NB4 (cell line): ENCODE data around the gene GPRC5A.

Experiments used
- MYC ChIP-seq: IDR thresholded peaks from 2 replicates; pipeline ENCODE4 v1.6.1; 2011; ENCODE audit warnings: low read depth, low read length
- POLR2A ChIP-seq: IDR thresholded peaks from 2 replicates; pipeline ENCODE4 v1.6.1; 2011; ENCODE audit warnings: mild to moderate bottlenecking; ENCODE audit not compliant: insufficient read length; ENCODE audit errors: extremely low read depth
- TF ChIP-seq, protein P1 (sequence below): IDR thresholded peaks from one replicate; pipeline ENCODE4 v1.5.1; 2012; ENCODE audit warnings: low read depth, low read length

DNA sequence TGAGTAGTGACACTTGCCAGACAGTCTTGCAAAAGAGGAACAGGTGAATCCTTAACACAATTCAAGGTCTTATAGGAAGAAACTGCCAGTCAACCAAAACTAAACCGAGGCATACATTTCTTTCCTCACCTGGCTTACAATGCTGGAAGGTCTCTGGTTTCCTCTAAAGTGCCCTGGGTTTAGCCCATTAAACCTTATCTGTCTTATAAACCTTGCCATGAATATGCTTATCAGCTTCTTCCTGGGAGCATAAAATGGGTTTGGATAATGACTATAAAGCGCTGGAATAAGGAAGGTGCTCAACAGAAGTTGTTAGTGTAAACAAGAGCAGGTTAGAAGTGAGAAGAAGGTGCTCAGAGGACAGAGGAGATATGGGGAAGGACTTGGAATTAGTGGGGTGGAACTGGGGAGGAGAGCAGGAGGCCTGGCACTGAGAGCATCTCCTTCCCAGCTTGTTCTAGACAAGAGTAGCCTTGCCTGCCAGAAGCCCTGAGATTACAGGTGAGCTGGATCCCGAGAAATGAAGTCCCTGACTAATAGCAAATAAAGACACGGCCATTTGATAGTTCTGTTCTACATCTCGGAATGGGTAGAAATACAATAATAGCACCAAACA is 14.1 kb upstream of the GPRC5A start:
- TF ChIP-seq POLR2A (no peak), MYC (no peak)
- TF ChIP-seq, protein P1, sequence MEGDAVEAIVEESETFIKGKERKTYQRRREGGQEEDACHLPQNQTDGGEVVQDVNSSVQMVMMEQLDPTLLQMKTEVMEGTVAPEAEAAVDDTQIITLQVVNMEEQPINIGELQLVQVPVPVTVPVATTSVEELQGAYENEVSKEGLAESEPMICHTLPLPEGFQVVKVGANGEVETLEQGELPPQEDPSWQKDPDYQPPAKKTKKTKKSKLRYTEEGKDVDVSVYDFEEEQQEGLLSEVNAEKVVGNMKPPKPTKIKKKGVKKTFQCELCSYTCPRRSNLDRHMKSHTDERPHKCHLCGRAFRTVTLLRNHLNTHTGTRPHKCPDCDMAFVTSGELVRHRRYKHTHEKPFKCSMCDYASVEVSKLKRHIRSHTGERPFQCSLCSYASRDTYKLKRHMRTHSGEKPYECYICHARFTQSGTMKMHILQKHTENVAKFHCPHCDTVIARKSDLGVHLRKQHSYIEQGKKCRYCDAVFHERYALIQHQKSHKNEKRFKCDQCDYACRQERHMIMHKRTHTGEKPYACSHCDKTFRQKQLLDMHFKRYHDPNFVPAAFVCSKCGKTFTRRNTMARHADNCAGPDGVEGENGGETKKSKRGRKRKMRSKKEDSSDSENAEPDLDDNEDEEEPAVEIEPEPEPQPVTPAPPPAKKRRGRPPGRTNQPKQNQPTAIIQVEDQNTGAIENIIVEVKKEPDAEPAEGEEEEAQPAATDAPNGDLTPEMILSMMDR, result no peak
